Gastrocnemius medialis (tissue), 4 donors: ENCODE measurements around the gene COX5B.
"Not testable (repeated sequence)": the region's sequence is repeated elsewhere in the genome, so short reads cannot be mapped to it uniquely, and the experiment has no call there.

Source experiments
- POLR2A ChIP-seq, 2 donors: fragments of 450-650 bp; IDR thresholded peaks; one replicate each; pipeline ENCODE4 v1.6.1; 2017; ENCODE audit warnings: antibody characterized with exemption in 2 of 2, mild to moderate bottlenecking in 2 of 2, moderate library complexity in 2 of 2
- TF ChIP-seq, protein P1 (sequence below), 5 experiments: fragments of 450-650 bp in 3 of 5; fragments of 200-600 bp in 2 of 5; sonication (generic) in 2 of 5; IDR thresholded peaks in 4 of 5; conservative IDR thresholded peaks in 1 of 5; 1 replicate in 4 of 5; 2 replicates in 1 of 5; pipeline ENCODE4 v1.5.1; 2016 to 2019; ENCODE audit warnings: antibody characterized with exemption in 5 of 5, mild to moderate bottlenecking in 3 of 5, moderate library complexity in 3 of 5

DNA sequence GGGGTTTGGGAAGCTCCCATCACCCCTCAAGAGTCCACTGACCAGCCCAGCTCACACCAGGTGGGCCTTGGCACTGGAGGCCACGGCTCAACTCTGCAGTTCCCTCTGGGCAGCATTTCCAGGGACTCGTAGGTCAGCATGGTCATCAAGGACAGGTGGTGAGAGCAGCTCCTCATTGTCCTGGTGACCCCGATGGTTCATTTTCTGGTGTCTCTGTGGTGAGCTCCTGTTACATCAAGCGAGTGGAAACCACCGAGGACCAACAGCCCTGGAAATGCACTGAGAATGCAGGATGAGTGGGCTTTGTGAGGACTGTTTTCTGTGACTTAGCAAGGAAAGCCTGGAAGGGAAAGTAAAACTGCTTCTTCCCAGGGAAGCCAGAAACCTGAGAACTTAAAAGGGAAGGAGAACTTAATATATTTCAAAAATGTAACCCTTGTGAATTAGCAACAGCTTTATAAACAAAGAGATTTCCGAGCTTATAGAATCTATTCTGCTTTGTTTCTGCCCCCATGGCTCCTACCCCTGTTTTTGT is 26.8 kb downstream of the COX5B start:
- TF ChIP-seq, protein P1, sequence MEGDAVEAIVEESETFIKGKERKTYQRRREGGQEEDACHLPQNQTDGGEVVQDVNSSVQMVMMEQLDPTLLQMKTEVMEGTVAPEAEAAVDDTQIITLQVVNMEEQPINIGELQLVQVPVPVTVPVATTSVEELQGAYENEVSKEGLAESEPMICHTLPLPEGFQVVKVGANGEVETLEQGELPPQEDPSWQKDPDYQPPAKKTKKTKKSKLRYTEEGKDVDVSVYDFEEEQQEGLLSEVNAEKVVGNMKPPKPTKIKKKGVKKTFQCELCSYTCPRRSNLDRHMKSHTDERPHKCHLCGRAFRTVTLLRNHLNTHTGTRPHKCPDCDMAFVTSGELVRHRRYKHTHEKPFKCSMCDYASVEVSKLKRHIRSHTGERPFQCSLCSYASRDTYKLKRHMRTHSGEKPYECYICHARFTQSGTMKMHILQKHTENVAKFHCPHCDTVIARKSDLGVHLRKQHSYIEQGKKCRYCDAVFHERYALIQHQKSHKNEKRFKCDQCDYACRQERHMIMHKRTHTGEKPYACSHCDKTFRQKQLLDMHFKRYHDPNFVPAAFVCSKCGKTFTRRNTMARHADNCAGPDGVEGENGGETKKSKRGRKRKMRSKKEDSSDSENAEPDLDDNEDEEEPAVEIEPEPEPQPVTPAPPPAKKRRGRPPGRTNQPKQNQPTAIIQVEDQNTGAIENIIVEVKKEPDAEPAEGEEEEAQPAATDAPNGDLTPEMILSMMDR (IDR thresholded peaks at IDR 0.05 in 4 of 5, conservative IDR thresholded peaks at IDR 0.05 in 1 of 5) = not testable (repeated sequence)
- not testable (repeated sequence) for TF ChIP-seq POLR2A (IDR thresholded peaks at IDR 0.05)
